PC-9 (cell line): ENCODE measurements around the gene SLC35G2. TPM values are rescaled to one million over a fixed set of nuclear protein-coding genes. Genes with fewer than 3 reads are reported as not detected.

ENCODE experiments used
- BruUV-seq: library from RNA; stranded (reverse); fragments of 400-500 nt; replicated peaks from 2 replicates; lab custom pipeline; 2021; lab: Mats Ljungman, UMichigan
- CTCF ChIA-PET: fragments of 300-600 bp; sonication (Branson Sonifier 250); formaldehyde crosslinking; loops from one replicate; lab custom pipeline; 2022; ENCODE audit warnings: antibody characterized with exemption; lab: Charles Lee
- POLR2A ChIA-PET: fragments of 300-600 bp; sonication (Branson Sonifier 250); formaldehyde crosslinking; loops from one replicate; lab custom pipeline; 2022; ENCODE audit warnings: antibody characterized with exemption; ENCODE audit not compliant: unreplicated experiment; lab: Charles Lee
- DNase-seq, 2 experiments: peaks; one replicate each; pipeline versions ENCODE4 v3.0.0 to v3.0.0-alpha.2; 2015 to 2022; ENCODE audit warnings: mixed read lengths in 1 of 2
- H2AFZ ChIP-seq: fragments of 200-600 bp; sonication (generic); 2 replicates; pipeline ENCODE4 v1.8.1; 2017; ENCODE audit warnings: antibody characterized with exemption
- H3F3A ChIP-seq: fragments of 200-600 bp; sonication (generic); 2 replicates; pipeline ENCODE4 v1.8.1; 2017; ENCODE audit warnings: antibody characterized with exemption, mild to moderate bottlenecking, low read depth; ENCODE audit not compliant: insufficient read depth
- H3K27ac ChIP-seq: fragments of 200-600 bp; sonication (generic); 2 replicates; pipeline ENCODE4 v1.6.1; 2016; ENCODE audit warnings: mixed run types
- H3K27me3 ChIP-seq: fragments of 200-600 bp; sonication (generic); 2 replicates; pipeline ENCODE4 v1.6.1; 2016; ENCODE audit warnings: low read depth, mixed run types; ENCODE audit not compliant: insufficient read depth
- H3K36me3 ChIP-seq: fragments of 200-600 bp; sonication (generic); 2 replicates; pipeline ENCODE4 v1.6.1; 2016; ENCODE audit warnings: low read depth, mixed run types
- H3K4me1 ChIP-seq: fragments of 200-600 bp; sonication (generic); replicated peaks from 2 replicates; pipeline ENCODE4 v1.6.1; 2016; ENCODE audit warnings: mixed run types; ENCODE audit not compliant: insufficient read depth
- H3K4me2 ChIP-seq: fragments of 200-600 bp; sonication (generic); 2 replicates; pipeline ENCODE4 v1.6.1; 2017; ENCODE audit warnings: mixed run types
- H3K4me3 ChIP-seq: fragments of 200-600 bp; sonication (generic); 2 replicates; pipeline ENCODE4 v1.6.1; 2016; ENCODE audit warnings: mixed run types
- H3K79me2 ChIP-seq: fragments of 200-600 bp; sonication (generic); 2 replicates; pipeline ENCODE4 v1.6.1; 2017; ENCODE audit warnings: low read depth, mixed run types
- H3K9me2 ChIP-seq: fragments of 200-600 bp; sonication (generic); 2 replicates; pipeline ENCODE4 v1.8.1; 2017; ENCODE audit warnings: mild to moderate bottlenecking; ENCODE audit not compliant: insufficient read depth
- H3K9me3 ChIP-seq: fragments of 200-600 bp; sonication (generic); 2 replicates; pipeline ENCODE4 v1.8.1; 2016; ENCODE audit warnings: low read depth; ENCODE audit not compliant: insufficient read depth
- H4K20me1 ChIP-seq: fragments of 200-600 bp; sonication (generic); 2 replicates; pipeline ENCODE4 v1.8.1; 2017; ENCODE audit not compliant: insufficient read depth
- CTCF ChIP-seq: fragments of 200-600 bp; sonication (generic); conservative IDR thresholded peaks from 2 replicates; pipeline ENCODE4 v1.6.1; 2017; ENCODE audit warnings: mixed run types, antibody characterized with exemption, mild to moderate bottlenecking, moderate library complexity
- EZH2 ChIP-seq: fragments of 200-600 bp; sonication (generic); IDR thresholded peaks from 2 replicates; pipeline ENCODE4 v1.8.0; 2017; ENCODE audit warnings: antibody characterized with exemption, low read depth
- intact Hi-C: fragments of 100-400 bp; cut with micrococcal nuclease; formaldehyde crosslinking; loops from one replicate; pipeline ENCODE4 v1.10.0; 2022; ENCODE audit not compliant: unreplicated experiment
- total RNA-seq: library from RNA; stranded (reverse); gene quantifications from 2 replicates; pipeline ENCODE4 v1.2.3, GENCODE V29; 2021

SLC35G2 gene
- total RNA-seq, 1 experiment from 2014 or later = 5.0 TPM

GRCh38 chr3:136804141-136804540 lies 14.8 kb upstream of the SLC35G2 start:
- CTCF ChIA-PET = no interaction called here
- Histone ChIP-seq H3K27me3 (no peaks in the 10 kb centered on the region), H3F3A (peaks cover 11% of the 10 kb centered on the region; the same call in 1 of the 2 replicates), H3K27ac (no peak overlapping the region), H2AFZ (no peak overlapping the region), H3K9me2 (no peaks in the 10 kb centered on the region), H3K4me2 (no peak overlapping the region), H3K4me1 (0 out of 2 replicates have a peak, but pooled peaks cover 10% of the 10 kb centered on the region), H3K36me3 (no peaks in the 10 kb centered on the region), H3K9me3 (no peaks in the 10 kb centered on the region), H4K20me1 (no peaks in the 10 kb centered on the region), H3K79me2 (no peaks in the 10 kb centered on the region), H3K4me3 (no peak overlapping the region)
- intact Hi-C loops = no loop called here
- no peak for TF ChIP-seq CTCF
- no peak for TF ChIP-seq EZH2
- no TSS peak for BruUV-seq
- no peak for DNase-seq
- POLR2A ChIA-PET = no interaction called here

- H3K79me2 ChIP-seq = no peaks in the 10 kb centered on the region
- H3K4me3 ChIP-seq = no peak overlapping the region
- ChIA-PET POLR2A (no interaction called here), CTCF (interaction anchor here (1.3 kb wide), 1 partner anchor 52 kb away, joined by 3 read pairs; the partner anchor contains the start of gene STAG1)
- H3K4me1 ChIP-seq = 0 out of 2 replicates have a peak, but pooled peaks cover 10% of the 10 kb centered on the region
- no peak overlapping the region for H3K4me2 ChIP-seq
- no peaks in the 10 kb centered on the region for H3K36me3 ChIP-seq
- no peaks in the 10 kb centered on the region for H3K9me3 ChIP-seq
- H3K9me2 ChIP-seq = no peaks in the 10 kb centered on the region
- H3F3A ChIP-seq = peaks cover 11% of the 10 kb centered on the region; the same call in 1 of the 2 replicates
- no peaks in the 10 kb centered on the region for H3K27me3 ChIP-seq
- intact Hi-C loops = no loop called here
- TF ChIP-seq EZH2 = no peak
- TF ChIP-seq CTCF = no peak
- H2AFZ ChIP-seq = no peak overlapping the region
- DNase-seq = no peak
- no TSS peak for BruUV-seq
- no peaks in the 10 kb centered on the region for H4K20me1 ChIP-seq
- no peak overlapping the region for H3K27ac ChIP-seq
Measured at GRCh38 chr3:136804813-136805212, 14.1 kb upstream of the SLC35G2 start.

GRCh38 chr3:136805795-136806194 lies 13.1 kb upstream of the SLC35G2 start:
- Histone ChIP-seq H3F3A (peaks cover 11% of the 10 kb centered on the region; the same call in 1 of the 2 replicates), H3K4me3 (no peak overlapping the region), H3K27me3 (no peaks in the 10 kb centered on the region), H3K9me2 (no peaks in the 10 kb centered on the region), H3K36me3 (no peaks in the 10 kb centered on the region), H3K9me3 (no peaks in the 10 kb centered on the region), H2AFZ (no peak overlapping the region), H3K27ac (no peak overlapping the region), H4K20me1 (no peaks in the 10 kb centered on the region), H3K4me1 (0 out of 2 replicates have a peak, but pooled peaks cover 10% of the 10 kb centered on the region), H3K4me2 (no peak overlapping the region), H3K79me2 (no peaks in the 10 kb centered on the region)
- TF ChIP-seq CTCF (no peak), EZH2 (no peak)
- BruUV-seq = no TSS peak
- intact Hi-C loops = no loop called here
- POLR2A ChIA-PET = no interaction called here
- CTCF ChIA-PET = interaction anchor here (1.3 kb wide), 1 partner anchor 53 kb away, joined by 3 read pairs; the partner anchor contains the start of gene STAG1
- no peak for DNase-seq
